HG02852 (cell line): ENCODE data around the gene LGALS3BP.

Source experiments
- ATAC-seq: cut with Tn5 transposase; IDR thresholded peaks from one replicate; pipeline ENCODE4 v1.9.1; 2021; ENCODE audit warnings: mild to moderate bottlenecking, moderate library complexity; ENCODE audit not compliant: unreplicated experiment

LGALS3BP gene

DNA sequence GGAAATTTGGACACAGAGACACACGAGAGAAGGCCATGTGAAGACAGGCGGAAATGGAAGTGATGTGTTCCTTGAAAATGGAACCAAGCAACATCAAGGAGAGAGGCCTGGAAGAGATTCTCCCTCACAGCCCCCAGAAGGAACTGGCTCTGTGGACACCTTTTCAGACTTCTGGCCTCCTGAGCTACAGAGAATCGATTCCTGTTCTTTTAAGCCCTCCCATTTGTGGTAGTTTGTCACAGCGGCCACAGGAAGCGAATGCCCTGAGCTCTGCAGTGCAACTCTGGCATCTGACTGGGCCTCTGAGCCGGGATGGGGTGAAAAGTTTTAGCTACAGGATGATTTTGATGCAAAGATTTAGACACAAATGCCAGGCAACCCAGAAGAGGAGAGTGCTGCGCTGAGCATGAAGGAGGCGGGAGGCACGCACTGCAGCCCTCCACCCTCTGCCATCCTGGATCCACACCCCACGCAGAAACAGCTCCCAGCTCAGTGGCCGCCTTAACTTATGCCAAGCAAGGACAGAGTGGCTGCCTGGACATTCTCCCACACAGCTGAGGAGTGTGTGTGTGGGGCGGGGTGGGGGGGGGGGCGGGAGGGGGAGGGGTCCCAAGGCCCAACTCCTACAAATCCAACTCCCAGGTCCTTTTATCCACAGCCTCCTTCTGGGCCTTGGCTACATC is 56.8 kb downstream of the LGALS3BP start:
- no peak for ATAC-seq

DNA sequence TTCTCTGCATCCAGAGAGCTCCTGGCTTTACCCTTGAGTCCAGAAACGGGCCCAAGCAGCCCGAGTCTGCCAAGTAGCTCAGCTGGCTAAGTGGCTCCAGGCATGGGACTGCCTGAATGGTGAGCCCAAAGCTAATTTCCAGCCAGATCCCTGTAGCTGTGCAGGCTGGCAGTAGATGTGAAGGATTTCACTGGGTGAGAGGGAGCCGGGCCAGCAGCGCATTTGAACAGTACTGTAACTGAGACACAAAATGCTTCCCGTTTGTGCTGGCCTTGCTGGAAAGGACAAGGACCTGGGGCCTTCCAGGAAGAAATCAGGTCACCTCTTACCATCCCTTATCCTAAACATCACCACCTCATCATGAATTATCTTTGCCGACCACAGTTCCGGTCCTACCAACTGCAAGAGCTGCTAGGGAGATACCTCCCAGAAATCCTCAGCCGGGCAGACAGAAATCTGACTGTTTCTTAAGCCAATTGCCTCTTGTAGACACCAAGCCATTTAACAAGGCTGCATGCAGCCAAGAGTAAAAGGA is 58.2 kb downstream of the LGALS3BP start:
- ATAC-seq: no peak
